ENCODE data around the gene MOB1B.

GRCh38 chr4:71004281-71004851 lies 102.2 kb downstream of the MOB1B start:
- TF ChIP-seq POLR2A (IDR thresholded peaks at IDR 0.05): no peak
- TF ChIP-seq CTCF (IDR thresholded peaks at IDR 0.05): no peak
- no peak for TF ChIP-seq POLR2AphosphoS5 (IDR thresholded peaks at IDR 0.05)
